Inferior parietal cortex (tissue), 1 donor: ENCODE measurements around the gene ADAMTS10.
"Not testable (repeated sequence)": the region's sequence is repeated elsewhere in the genome, so short reads cannot be mapped to it uniquely, and the experiment has no call there.

Experiments
- DNase-seq: peaks from one replicate; pipeline ENCODE4 v3.0.0-alpha.2; 2016; ENCODE audit errors: extremely low spot score

The ADAMTS10 gene

DNA sequence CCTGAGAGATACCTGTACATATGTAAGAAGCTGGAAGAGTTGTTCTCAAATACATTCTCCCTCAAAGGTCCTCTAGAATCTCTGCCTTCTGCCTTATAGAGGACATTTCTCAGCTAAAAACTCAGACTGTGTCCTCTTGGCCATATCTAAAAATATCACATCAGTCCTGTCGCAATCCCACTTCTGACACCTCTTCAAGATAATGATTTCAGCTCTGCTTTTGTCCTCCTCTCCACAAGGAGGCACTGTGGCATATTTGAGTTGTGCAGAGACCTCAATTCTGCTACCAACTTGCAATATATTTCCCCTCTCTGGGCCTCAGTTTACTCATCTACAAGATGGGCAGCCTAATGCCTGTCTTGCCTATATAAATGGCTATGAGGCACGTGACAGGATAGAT lies 16.6 kb downstream of the ADAMTS10 start:
- no peak for DNase-seq

DNA sequence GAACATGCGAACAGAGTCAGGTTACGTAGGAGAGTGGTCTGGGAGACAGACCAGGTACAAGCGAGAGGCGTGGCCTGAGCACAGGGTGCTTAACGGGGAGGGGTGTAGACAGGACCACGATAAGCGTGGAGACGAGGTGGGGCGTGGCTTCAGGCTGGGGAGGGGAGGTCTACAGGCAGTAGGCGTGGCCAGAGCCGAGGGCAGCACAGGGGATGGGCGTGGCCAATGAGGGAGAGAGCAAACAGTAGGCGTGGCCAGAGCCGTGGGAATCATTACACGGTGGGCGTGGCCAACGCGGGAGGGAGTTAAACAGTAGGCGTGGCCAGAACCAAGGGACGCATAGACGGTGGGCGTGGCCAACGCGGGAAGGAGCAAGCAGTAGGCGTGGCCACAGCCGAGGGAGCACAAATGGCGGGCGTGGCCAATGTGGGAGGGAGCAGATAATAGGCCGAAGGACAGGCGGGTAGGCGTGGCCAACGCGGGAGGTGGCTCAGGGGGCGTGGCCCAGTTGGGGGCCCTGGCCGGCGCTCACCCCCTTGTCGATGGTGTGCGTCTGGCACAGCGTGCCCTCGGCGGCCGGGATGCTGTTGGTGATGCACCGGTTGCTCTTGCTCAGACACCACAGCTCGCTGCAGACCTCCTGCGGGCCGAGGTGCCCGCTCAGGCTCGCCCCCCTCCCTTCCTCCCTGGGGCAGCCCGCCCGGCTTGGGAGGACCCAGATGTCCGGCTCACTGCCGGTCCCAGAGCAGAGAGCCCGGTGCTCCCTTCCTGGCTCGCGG lies 18.1 kb downstream of the ADAMTS10 start:
- DNase-seq: peak; percentile 83

DNA sequence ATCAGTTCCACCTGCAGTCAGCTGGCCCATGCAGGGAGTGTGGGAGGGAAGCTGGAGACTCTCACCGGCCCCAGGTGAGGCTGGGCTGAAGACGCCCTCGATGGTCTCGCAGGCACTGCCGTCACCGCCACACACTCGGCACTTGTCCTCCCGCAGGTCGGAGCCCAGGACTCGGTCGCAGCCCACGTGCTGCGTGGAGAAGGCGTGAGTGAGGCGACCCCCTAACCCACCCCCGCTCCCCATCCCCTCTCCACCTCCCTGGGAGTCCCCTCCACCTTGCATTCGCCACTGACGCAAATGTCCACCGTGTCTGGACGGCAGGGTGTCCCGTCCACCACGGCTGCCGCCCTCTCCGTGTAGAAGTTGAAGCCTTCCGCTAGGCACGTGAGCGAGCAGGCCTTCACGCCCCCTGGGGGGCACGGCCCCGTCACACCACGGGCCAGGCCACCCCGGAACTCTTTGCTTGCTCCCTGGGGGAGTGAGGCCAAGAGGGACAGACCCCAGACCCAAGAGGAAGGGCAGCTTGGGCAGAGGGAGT lies 21.3 kb downstream of the ADAMTS10 start:
- no peak for DNase-seq

DNA sequence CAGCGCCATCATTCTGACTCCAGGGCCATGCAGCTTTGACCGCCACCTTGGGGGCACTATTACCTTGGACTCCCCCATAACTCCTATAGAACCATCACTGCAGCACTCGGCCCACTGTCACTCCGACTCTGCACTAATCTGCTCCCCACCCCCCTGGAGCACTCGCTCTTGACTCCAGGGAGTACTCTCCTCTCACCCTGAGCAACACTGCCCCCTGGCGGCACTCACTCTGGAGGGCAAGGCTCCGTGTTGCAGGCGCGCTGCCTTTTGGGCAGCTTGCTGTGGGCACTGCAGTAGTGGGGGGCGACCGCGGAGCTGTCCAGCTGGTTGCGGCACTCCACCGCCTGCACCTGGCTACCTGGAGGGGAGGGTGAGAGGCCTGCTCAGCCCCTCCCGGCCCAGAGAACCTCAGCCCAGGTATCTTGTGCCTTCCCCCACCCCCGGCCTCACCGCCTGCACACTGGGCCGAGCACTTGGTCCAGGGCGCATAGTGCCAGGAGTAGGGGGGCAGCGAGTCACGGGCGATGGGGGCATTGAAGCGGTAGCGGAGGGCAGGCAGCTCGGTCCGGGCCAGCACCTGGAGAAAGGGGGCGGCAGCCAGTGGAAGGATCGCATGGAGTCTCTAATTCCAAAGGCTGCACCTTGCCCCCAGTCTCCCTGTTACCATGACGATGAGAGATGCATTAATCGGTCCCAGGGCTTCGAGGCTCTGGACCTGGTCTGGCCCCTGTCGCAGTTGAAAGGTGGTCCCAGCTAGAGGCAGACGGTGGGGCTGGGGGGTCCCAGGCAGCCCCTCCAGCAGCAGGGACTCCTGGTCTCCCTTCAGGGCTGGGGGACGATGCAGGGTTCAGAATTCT lies 24.4 kb downstream of the ADAMTS10 start:
- DNase-seq: no peak

DNA sequence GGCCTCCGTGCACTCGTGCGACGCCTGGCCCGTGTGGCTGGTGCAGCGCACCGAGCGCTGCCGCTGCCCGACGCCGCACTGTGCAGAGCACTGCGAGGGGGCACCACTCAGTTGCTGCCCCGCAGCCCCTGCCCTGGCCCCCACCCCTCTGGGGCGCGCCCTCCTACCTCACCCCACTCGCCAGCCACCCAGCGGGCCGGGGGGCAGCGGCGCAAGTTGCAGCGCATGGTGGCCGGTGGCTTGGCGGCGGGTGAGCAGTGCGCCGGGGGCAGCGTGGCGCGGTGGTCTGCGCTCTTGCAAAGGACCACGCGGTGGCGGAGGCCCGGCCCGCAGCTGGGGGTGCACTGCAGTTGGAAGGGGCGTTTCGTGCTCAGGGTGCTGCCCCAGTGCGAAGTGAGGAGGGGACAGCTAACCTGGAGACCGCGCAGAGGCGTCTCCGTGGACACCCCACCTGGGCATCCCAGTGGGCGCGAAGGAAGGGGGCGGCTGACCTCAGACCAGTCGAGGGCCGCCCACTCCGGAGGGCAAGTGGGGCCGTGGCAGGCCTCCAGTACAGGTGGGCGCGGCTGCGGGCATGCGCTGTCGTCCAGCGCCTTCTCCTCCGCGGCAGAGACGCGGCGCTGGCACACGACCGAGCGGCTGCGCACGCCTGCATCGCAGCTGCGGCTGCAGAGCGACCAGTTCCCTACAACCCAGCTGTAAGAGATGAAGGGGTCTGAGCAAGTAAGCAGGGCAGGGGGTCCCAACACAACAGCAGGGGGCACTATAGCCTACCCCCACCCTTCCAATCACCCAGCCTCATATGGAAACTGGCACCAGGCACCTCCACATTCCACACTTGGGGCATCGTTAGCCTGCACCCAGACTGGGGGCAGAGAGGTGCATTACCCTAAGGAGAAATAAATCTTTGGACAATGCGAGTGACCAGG lies 25.3 kb downstream of the ADAMTS10 start:
- DNase-seq: no peak

DNA sequence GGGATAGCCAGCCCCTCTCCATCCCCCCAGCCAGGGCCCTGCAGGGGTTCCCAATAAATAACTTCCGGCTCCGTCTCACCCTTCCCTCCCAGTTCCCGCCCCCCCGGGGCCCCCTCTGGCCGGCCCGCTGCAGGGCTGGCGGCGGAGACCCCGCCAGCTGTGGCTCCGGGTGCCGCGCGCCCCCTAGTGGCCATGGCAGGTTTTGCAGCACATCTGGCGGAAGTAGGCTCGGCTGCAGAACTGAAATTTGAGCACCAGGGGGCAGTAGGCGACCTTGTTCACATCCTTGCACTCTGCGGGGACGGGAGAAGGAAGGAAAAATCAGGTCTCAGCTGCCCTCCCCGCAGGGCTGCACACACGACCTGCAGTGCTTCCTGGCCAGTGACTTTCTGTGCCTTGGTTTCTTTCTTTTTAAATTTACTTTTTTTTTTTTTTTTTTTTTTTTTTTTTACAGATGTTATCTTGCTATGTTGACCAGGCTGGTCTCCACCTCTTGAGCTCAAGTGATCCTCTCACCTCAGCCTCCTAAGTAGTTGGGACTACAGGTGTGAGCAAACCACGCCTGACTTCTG lies 29.7 kb downstream of the ADAMTS10 start:
- DNase-seq: peak; percentile 57

DNA sequence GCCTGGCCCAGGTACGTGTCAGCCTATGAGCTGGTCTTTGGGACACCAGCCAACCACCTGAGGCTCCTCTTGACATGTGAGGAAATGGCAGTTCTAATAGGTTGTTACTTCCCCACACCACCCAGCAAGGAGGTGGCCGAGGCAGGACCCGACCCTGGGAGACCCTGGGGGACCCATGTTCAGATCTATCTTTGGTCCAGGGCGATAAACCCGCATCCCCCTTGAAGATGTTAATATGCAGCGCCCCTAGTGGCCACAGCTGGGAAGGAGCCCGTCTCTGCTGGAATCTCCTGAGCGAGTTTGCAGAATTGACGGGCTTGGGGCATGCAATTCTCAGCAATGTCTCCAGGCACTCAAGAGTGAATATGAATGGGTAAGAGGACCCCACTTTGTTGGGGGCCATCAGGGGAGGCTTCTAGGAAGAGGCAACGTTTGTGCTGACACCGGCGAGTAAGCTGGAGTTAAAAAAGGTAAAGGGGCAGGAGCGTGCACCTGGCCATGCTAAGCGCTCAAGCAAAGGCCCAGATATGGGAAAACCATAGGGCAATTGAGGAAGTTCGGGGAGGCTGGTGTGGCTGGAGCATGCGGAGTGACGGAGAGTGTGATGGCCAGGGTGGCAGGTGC lies 31.8 kb downstream of the ADAMTS10 start:
- peak; percentile 78 for DNase-seq

DNA sequence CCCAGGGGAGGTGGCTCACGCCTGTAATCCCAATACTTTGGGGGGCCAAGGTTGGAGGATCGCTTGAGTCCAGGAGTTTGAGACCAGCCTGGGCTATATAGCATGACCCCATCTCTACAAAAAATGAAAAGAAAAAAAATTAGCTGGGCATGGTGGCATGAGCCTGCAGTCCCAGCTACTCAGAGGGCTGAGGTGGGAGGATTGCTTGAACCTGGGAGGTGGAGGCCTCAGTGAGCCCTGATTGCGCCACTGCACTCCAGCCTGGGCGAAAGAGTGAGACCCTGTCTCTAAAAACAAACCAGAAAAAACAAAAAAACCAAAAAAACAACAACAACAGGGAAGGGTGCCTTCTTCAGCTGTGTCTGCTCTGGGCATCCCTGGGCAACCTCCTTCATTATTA lies 32.8 kb downstream of the ADAMTS10 start:
- no peak for DNase-seq

DNA sequence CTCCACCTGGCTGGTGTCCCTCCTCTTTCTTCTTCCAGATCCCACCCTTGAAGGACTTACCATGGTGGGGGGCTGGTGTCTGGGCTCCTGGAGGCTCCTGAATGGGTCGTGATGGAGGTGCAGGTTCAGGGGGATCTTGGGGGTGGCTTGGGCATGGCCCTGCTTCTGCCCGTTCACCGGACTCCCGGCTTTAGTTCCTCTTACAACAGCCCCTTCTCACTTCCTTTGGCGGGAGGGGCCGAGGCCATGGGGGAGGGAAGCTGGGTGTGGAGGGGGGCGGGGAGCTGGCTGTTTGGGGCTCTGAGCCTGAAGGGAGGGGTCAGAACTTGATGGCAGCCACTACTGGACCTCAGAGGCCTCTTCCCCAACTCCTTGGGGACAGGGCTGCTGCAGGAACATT lies 33.3 kb downstream of the ADAMTS10 start, which contains the start of gene MYO1F:
Gene MYO1F (minus strand): TSS at position 196 of the 400 bp plus-strand sequence. CDS start 133 bp downstream, at position 63.
- no peak for DNase-seq

DNA sequence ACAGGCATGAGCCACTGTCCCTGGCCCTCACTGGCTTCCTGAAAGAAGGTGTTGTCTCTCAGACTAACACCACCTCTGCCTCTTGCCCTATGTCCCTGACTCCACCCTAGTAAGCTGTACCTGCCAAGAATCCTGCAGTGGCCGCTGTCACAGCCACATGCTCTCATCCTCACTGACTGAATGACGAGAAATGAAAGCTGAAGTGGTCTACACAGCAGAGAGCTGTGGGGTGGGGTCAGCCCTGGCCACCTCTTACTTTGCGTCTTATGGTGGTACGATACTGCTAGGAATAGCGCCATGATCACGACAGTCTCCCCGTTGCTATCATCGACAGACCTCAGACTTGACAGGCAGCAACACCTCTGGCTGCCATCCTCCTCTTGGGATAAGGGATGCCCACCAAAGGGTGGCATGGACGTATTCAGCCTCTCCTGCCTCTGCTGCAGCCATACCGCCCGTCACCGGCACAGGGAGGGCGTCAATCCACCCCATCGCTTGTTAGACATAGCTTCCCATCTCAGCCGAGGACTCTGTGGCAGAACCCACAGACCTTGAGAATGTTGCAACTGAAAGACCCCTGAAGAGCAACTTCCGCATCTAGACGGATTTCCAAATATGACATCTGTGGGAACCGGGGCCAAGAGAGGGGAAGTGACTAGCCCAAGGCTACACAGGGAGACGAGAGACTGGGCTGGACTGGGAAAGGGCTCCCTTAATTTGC lies 34.1 kb downstream of the ADAMTS10 start:
- DNase-seq: no peak

DNA sequence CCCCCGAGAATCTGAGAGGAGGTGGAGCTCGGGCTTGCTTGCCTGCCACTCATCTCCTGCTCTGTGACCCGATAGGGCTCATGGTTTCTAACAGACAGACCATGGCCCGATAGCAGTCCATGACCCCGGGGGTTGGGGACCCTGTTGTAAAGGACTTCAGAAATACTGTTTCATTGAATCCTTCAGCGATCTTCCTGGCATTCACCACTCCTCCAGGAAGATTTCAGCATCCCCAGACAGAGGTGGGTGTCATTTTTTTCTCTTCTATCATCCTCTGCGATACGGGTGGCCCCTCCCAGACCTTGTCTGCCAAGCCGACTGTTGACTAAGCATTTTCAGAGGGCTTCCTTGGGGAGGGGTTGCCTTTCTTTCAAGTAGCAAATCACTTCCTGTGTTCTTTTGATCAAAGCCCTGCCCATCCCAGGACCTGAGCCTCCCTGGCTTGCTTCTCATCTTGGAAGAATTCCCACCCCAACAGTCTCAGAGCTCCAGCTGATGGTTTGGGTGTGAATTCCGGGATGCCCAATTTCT lies 35.0 kb downstream of the ADAMTS10 start:
- DNase-seq: no peak

DNA sequence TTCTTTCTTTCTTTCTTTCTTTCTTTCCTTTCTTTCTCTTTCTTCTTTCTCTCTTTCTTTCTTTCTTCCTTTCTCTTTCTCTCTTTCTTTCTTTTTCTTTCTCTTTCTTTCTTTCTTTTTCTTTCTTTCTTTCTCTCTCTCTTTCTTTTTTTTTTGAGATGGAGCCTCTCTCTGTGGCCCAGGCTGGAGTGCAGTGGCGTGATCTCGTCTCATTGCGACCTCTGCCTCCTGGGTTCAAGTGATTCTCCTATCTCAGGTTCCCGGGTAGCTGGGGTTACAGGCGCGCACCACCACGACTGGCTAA lies 35.9 kb downstream of the ADAMTS10 start:
- DNase-seq: not testable (repeated sequence)

DNA sequence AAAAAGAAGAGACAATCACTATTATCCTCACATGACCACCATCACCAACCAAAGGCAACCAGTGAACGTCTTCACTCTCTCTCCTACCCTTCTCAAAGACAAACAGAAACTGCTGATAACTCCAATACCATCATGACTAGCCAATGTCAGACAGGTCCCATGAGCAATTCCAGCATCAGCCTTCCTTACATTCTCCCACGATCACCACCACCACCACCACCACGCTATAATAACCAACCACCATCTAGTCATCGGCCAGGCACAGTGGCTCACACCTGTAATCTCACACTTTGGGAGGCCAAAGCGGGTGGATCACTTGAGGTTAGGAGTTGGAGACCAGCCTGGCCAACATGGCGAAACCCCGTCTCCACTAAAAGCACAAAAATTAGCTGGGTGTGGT lies 37.2 kb downstream of the ADAMTS10 start:
- no peak for DNase-seq

DNA sequence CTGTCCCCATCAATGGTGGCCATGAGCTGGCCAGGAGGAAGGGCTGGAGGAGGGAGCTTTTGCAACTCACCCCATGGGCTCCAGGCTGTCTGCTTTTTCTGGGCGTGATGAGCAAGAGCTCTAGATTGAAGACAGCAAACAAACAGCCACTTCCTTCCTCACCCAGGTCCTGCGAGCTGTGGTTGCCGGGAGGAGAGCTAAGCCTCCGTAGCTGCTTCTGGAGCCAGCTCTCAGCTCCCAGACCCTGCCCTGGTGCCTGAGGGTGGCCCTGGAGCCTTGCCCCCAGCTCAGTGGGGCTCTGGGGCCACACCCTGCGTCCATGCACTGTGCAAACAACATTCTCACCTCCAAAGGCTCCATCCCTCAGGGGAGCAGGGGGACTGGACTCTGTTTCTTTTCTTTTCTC lies 39.5 kb downstream of the ADAMTS10 start:
- no peak for DNase-seq

DNA sequence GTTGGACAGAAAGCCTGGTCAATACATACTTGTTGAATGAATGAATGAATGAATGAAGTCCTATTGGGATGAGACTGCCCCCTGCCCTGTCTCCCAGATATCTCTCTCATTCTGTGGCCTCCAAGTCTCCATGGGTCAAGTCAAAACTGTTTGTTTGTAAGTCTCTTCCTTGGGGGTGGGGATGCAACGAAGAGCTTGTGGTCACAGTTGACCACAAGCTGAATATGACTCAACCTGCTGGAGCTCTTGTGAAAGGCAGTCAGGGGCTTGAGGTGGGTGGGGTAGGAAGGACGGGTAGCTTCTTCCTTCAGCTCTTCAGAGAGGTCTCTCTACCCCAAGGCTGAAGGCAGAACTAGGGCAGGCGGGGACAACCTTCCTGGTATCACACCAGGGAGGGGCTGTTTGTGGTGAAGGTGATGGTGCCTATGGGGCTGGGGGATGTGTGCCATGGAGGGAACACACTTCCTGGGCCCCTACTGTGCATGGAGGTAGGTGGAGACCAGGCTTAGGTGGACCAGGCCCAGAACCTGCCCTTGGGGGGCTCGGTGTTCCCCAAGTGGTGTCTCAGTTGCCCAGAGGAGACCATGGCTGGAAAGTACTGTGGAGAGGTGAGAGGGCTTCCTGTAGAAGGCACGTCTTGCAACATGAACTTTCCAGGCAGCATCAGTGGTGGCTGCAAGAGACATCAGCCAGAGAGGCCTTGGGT lies 41.3 kb downstream of the ADAMTS10 start:
- peak; percentile 22 for DNase-seq

DNA sequence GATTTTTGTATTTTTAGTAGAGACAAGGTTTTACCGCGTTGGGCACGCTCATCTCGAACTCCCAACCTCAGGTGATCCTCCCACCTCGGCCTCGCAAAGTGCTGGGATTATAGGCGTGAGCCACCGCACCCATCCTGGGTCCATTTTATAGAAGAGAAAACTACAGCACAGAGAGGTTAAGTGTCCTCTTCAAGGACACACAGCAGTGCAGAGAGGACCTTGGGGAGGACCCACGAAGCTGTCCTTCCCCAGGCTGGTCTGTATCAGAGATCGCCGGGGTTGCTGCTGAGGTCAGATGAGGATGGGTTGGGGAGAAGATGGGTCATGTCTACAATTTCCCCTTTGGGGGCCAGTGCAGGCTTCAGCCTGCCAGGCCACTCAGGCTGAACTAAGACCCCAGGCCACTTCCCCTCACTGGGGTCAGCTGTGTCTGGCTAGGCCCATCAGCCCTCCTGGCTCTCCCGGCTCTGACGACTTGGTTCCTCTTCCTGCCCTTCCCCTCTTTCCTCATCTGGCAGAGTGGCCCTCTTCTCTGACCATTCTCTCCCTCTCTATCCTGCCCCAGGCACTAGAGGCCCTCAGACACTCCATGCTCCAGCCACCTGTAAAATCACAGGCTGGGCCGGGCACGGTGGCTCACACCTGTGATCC lies 42.9 kb downstream of the ADAMTS10 start:
- no peak for DNase-seq

DNA sequence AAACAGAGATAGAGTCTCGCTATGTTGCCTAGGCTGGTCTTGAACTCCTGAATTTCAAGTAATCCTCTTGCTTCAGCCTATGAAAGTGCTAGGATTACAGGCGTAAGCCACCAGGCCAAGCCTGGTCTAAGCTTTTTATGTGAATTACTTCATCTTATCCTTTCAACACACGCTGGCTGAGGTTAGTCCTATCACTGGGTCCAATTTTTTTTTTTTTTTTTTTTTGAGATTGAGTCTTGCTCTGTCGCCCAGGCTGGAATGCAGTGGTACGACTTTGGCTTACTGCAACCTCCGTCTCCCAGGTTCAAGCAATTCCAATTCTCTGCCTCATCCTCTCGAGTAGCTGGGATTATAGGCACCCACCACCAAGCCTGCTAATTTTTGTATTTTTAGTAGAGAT lies 43.7 kb downstream of the ADAMTS10 start:
- DNase-seq: no peak

DNA sequence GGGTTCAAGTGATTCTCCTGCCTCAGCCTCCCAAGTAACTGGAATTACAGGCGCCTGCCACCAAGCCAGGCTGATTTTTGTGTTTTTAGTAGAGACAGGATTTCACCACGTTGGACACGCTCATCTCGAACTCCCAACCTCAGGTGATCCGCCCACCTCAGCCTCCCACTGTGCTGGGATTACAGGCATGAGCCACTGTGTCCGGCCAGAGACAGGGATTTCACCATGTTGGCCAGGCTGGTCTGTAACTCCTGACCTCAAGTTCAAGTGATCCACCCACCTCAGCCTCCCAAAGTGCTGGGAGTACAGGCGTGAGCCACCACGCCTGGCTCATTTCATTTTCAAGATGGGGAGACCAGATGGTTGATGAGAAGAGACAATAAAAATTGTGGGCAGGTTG lies 45.6 kb downstream of the ADAMTS10 start:
- not testable (repeated sequence) for DNase-seq
